GM21529 (cell line): ENCODE results near the gene CNR1.

ENCODE experiments used
- ATAC-seq: cut with Tn5 transposase; IDR thresholded peaks from one replicate; pipeline ENCODE4 v1.9.1; 2021; ENCODE audit not compliant: unreplicated experiment

CNR1 gene

DNA sequence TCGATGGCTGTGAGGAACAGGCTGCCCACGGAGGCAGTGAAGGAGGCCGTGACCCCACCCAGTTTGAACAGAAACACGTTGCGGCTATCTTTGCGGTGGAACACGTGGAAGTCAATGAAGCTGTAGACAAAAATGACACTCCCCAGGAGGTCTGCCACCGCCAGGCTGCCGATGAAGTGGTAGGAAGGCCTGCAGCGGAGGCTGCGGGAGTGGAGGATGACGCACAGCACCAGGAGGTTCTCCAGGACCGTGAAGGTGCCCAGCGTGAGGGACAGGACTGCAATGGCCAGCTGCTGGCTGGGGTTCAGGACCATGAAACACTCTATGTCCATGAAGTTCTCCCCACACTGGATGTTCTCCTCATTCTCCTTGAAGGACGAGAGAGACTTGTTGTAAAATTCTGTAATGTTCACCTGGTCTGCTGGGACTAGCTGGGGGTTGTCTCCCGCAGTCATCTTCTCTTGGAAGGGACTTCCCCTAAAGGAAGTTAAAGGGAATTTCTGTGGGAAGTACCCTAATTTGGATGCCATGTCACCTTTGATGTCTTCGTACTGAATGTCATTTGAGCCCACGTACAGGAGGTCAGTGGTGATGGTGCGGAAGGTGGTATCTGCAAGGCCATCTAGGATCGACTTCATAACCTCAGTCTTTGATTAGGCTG lies 21.4 kb downstream of the CNR1 start:
- no peak for ATAC-seq

DNA sequence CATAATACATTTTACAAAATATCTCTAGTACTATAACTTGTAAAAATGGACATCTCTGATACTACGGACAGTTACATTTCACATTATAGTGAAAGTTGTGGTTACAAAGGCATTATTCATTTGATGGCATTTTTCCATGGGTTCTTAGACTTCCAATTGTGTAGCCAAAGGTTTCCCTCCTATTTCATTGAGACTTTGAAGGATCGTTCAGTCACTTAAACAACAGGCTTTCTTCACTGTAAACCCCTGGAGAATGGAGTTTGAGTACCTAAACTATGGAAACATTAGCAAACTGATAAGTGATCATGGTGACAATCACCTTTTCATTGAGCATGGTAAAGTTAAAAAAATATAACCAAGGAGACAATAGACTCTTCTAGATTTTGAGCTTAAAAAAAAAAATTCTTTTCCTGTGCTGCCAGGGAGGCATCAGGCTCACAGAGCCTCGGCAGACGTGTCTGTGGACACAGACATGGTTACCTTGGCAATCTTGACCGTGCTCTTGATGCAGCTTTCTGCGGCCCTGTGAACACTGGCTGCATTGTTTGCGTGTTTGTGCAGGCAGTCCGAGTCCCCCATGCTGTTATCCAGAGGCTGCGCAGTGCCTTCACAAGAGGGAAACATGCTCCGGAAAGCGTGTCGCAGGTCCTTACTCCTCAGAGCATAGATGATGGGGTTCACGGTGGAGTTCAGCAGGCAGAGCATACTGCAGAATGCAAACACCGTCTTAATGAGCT lies 22.6 kb downstream of the CNR1 start:
- ATAC-seq = no peak

DNA sequence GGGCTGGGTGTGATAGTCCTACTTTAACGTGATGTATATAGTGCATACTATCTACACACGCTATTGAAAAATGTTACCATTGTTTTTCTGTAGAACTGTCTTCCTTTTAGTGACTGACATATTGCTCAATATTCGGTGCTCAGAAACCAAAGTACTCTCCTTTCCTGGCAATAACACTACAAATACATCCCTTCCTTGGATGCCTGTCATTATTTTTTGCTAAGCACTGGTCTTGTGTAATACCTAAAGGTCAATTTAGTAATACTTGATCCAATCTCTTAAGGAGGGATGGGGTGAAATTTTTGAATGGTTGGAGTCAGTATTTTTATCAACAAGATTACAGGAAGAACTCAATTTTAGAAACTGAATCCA lies 23.9 kb downstream of the CNR1 start:
- no peak for ATAC-seq

DNA sequence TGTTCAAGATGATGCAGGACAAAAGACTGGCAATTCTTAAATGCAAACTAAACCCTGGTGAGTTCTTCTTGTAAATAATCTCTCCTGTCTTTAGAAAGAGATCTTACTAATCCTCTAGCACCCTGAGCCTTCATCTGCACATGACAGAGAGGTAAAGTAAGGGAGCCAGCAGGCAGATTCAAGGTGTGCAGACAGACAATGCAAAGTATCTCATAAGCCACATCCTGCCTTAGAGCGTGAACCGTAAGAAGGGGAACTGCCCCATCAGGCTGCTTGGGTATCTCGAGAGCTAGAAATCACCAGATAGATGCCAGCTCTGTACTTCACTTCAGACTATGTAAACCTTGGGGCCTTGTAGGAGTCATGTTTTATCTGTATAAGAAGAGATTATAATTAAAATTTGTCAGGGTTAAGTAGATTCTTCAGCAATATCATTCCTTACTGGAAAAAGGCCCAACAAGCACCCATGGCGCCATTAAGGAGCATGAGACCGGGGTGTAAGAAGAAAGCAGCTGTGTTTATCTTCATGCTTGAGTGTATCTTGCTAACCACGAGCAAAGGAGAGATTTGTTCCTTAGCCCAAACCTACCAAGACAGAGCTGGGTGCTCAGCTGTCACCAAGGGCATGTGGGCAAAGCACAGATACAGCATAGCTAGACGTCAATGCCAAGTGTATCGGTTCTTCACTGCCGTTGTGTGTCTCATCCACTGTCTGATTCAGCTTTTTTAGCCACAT lies 24.4 kb downstream of the CNR1 start:
- peak; percentile 95 for ATAC-seq

DNA sequence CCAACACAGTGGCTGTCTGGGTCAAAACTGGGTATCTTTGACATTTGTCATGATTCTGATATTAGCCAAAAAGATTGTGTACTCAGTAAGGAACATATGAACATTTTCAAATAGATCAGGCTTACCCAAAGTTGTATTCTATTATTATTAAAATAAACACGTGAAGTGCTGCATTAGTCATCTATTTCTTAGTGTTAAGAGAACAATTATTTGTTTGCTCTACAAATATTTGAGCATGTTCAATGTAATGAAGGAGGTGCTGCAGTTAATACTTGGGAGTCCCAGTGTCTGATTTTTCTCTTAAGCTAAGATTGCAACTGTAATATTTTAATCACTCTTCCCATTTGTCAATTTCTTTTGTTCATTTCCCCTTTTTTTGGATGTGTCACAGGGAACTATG lies 28.2 kb downstream of the CNR1 start:
- no peak for ATAC-seq

DNA sequence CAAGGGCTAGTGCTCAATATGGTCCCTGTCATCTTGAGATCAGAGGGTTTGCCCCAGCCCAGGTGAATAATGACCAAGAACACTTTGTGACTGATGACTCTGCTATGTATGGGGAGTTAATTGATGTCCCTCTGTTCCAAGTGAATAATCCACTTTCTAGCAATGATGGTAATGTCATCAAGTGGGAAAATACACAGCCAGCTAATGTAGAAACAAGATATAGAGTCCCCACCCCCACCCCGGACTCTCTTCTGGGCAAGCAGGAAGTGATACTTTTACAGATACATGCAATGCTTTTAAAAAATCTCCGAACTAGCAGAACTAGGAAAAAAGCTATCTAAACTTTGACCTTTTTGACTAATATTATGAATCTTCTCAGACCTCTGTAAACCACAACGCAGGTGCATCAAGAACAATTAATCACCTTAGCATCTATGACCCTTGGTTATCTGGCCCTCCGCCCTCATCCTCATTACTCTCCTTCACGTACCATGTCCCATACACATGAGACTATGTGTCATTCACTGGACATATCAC lies 30.5 kb downstream of the CNR1 start:
- peak; percentile 80 for ATAC-seq

DNA sequence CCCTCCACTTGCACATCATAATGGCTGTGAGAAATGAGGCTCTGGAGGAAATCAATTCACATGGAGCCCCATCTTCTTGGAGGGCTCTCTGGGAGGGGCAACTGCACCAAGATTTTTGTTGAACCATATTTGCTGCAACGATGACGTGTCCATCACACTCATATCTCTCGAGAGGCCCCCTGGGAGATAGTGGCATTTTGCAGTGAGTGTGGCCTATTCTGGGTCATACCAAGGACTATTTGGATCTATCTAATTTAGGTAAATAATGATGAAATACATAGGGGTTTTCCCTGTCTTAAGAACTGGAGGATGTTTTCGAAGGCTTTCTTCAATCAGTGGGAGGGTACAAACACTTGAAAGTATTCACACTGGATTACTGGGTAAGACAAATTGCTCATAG lies 31.6 kb downstream of the CNR1 start:
- no peak for ATAC-seq

DNA sequence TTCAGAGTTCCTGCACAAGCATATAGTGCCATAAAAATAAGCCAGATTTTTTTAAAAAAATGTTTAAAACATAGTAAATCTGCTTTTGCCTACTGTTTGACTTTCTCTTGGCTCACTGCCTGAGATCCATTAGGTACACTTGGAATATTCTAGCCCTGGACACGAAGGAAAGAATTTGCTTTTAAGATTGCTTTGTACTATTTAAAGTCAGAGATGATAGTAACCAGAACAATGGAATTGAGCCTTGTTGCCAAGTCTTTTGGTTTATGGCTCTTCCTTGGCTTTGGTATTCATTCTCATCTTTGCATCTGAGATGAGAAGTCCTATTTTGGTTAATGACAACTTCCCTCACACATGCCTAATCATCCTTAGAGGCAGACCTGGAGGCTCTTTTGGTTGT lies 32.4 kb downstream of the CNR1 start:
- ATAC-seq = no peak

DNA sequence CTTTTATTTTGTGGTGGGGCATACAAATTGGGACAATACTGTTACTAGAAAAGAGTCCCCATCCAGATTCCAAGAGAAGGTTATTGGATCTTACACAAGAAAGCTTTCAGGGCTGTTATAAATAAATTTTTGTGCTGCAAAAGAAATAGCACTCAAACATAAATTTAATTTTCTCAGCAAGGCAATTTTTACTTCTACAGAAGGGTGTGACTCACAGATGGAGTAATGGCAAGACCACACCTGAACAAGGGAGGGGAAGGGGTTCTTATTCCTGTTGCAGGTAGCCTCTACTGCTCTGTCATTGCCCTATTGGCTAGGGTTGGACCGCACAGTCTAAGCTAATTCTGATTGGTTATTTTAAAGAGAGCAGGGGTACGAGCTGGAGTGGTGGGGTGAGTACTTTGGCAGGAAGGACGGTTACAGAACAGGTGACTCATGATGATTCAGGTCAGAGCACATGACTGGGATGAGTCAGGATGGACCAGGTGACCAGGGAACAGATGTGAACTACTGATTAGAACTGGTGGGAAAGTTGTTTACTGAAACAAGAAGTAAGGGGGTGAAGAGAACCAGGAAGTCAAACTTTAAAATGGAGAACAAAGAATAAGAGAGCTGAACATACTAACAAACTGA lies 41.1 kb downstream of the CNR1 start:
- ATAC-seq = no peak

DNA sequence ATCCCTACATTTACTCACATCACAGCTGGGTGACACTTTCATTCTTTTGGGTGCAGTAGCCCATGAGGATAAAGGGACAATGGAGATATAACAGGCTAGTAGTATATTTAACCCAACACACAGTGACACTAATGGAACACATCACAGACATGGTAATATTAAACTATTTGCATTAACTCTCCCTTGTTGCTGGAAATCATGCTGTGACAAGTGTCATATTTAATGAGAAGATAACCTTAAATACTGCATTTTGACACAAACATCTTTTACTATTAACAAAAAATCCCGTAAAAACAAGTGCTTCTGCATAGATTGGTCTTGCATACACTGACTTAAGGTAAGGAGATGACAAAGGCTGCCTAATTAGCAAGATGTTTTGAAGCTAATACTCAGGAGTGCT lies 45.5 kb downstream of the CNR1 start:
- no peak for ATAC-seq

DNA sequence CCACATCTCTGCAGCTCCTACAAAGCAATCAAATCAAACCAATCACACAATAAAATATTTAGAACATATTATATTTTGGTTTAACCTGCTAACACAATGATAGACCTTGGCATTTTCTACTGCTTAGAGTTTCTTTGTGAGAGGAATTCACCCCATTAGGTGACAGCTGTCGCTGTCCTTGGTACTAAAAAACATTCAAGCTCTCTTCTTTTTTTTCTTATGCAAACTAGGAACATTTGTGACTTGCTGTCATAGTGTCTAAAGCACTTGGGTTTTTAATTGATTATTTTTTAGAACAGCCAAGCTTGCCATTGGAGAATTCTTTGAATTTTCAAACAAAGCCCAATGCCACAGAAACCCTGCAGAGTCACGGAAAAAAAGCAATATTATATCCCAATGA lies 46.4 kb downstream of the CNR1 start:
- ATAC-seq = no peak

DNA sequence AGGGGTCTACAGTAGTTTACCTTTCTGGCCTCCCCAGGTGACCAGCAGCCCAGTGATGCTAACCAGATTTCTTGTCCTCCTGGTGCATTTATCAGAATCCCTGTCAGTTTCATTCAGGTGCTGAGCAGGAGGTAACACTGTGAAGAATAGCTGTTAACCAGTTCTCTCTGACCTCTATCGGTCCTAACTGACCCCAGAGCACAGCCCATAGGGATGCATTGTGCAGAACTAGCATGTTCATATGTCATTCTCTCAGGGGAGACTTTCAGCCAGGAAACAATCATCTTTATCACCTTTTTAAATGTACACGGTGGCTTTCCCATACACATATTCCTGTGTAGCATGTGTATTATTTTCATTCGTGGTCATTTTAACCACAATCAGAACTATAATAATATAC lies 49.9 kb downstream of the CNR1 start:
- ATAC-seq = no peak

DNA sequence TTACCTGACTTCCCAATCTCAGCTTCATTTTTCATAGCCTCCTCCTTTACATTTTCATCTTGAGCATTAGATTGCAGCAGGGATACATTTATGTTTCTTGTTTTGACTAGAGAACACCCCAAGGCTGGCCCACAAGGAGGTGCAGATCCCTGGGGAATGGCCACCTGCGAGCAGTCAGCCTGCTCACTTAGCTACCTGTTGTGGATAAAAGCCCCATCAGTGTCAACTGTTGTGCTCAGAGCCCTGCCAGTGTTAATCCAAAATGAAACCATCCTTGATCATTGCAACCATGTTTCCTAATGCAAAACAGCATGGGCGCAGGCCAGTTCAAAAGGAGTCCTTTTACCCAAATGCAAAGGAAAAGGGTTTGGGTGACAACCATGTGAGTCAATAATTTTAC lies 50.8 kb downstream of the CNR1 start:
- no peak for ATAC-seq

DNA sequence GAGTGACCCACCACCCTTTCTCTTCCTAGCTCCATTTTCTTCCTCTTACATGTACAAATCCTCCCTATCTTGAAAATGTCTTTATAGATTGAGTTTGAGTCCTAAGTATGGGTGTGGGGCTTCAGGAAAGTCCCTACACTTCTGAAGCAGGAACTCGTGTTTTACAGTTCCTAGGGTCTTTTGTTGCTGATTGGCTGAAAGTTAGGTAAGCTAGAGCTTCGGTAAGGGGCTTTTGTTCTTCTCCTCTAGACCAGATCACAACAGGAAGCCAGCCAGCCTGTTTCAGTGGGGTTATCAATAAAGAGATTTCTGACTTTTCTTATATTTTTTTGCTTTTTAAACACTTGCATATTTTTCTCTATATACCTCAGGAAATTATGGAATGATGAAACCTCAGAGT lies 51.3 kb downstream of the CNR1 start:
- no peak for ATAC-seq

DNA sequence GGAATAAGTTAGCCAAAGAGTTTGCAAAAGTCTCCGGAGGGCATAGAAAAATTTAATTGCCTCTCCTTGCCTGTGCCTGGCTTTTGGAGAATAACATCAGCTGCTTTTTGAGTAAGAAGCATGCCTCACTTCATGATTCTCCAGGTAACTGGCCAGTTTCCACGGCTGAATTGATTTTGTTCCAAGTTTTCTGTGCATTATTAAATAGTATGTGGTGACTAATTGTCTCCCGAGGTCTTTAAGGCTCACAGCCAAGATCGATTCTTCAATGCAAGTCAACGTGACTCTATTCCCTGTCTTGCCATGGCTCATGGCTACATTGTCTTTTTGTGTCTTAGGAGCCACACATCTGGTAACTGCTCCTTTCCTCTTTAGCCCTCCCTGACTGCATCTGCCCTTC lies 54.2 kb downstream of the CNR1 start:
- no peak for ATAC-seq

DNA sequence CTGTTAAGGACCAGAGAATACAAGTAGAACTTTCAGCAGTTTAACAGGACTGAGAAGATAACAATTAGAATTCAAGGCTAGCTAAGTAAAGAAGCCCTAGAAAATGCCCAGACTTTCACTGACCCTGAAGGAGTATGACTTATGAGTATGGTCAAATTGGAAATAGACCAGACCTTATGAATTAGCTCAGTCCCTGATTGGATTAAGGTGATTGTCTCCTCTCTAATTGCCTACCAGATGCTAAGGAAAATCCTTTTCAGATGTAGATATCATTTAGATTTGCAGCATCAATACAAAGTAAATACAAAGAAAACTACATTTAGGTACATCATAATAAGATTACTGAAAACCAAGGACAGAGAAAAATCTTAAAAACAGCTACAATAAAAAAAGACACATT lies 58.9 kb downstream of the CNR1 start:
- no peak for ATAC-seq

DNA sequence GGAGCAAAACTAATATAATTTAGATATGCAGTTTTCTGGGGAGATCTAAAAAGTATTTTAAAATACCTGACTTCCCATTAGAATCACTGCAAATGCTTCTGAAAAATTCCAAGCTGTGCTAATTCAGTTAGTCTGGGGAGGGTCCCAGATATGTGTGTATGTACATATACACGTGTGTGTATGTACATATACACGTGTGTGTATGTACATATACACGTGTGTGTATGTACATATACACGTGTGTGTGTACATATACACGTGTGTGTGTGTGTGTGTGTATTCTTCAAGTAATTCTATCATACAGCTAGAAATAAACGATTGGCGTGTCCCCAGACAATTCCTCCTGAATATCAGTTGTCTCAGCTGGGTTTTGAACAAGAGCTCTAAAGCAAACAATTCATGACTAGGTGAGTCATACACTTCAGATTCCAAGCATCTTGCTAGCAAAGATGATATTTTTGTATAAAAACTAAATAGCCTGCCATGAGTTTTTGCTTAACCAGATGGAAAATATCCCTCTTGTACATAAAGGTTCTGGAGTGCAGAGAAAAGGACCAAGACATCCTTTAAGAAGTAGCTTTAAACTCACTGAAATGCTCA lies 60.3 kb downstream of the CNR1 start:
- ATAC-seq = no peak
